Measurements from ENCODE around the gene ST7L. TPM values are rescaled to one million over a fixed set of nuclear protein-coding genes. Genes with fewer than 3 reads are reported as not detected.

Gene ST7L
- total and polyA plus RNA-seq, 10 of the 15 experiments (the other 5 are each of a cell fraction or from before 2014, with no cell fraction given) = 3.6 to 13.7 (median 8.9) TPM

DNA sequence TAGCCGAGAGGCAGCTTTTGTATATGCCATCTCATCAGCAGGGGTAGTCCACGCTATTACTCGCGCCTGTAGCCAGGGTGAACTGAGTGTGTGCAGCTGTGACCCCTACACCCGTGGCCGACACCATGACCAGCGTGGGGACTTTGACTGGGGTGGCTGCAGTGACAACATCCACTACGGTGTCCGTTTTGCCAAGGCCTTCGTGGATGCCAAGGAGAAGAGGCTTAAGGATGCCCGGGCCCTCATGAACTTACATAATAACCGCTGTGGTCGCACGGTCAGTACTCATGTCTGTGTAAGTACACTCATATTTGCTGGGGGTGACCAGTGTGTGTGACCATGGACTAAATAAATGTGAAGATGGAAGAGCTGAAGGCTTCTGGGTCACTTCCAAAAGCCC, 102.8 kb downstream of the ST7L start:
- H2AFZ ChIP-seq (ENCODE audit: control insufficient read depth, low read depth, low read length) = no peak overlapping the region
- SMC1A ChIA-PET (ENCODE audit: uncharacterized antibody, unreplicated experiment) = no interaction called here
- H3K4me3 ChIP-seq = no peak overlapping the region
- POLR2A ChIA-PET = no interaction called here
- TF ChIP-seq, protein P1, sequence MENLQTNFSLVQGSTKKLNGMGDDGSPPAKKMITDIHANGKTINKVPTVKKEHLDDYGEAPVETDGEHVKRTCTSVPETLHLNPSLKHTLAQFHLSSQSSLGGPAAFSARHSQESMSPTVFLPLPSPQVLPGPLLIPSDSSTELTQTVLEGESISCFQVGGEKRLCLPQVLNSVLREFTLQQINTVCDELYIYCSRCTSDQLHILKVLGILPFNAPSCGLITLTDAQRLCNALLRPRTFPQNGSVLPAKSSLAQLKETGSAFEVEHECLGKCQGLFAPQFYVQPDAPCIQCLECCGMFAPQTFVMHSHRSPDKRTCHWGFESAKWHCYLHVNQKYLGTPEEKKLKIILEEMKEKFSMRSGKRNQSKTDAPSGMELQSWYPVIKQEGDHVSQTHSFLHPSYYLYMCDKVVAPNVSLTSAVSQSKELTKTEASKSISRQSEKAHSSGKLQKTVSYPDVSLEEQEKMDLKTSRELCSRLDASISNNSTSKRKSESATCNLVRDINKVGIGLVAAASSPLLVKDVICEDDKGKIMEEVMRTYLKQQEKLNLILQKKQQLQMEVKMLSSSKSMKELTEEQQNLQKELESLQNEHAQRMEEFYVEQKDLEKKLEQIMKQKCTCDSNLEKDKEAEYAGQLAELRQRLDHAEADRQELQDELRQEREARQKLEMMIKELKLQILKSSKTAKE (IDR thresholded peaks at IDR 0.05; ENCODE audit: low read depth, poor library complexity, severe bottlenecking) = no peak
- TF ChIP-seq POU2F2 (IDR thresholded peaks at IDR 0.05; ENCODE audit: borderline replicate concordance, low read depth, low read length) = no peak
- no peak for TF ChIP-seq SIX5 (IDR thresholded peaks at IDR 0.05; ENCODE audit: low read depth, low read length, severe bottlenecking)
- TF ChIP-seq RCOR1 (conservative IDR thresholded peaks at IDR 0.05; ENCODE audit: low read depth, low read length) = no peak
- TF ChIP-seq, protein P2, sequence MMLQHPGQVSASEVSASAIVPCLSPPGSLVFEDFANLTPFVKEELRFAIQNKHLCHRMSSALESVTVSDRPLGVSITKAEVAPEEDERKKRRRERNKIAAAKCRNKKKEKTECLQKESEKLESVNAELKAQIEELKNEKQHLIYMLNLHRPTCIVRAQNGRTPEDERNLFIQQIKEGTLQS (IDR thresholded peaks at IDR 0.05; ENCODE audit: borderline replicate concordance, extremely low read depth, low read depth, low read length) = no peak
- TF ChIP-seq, protein P3, sequence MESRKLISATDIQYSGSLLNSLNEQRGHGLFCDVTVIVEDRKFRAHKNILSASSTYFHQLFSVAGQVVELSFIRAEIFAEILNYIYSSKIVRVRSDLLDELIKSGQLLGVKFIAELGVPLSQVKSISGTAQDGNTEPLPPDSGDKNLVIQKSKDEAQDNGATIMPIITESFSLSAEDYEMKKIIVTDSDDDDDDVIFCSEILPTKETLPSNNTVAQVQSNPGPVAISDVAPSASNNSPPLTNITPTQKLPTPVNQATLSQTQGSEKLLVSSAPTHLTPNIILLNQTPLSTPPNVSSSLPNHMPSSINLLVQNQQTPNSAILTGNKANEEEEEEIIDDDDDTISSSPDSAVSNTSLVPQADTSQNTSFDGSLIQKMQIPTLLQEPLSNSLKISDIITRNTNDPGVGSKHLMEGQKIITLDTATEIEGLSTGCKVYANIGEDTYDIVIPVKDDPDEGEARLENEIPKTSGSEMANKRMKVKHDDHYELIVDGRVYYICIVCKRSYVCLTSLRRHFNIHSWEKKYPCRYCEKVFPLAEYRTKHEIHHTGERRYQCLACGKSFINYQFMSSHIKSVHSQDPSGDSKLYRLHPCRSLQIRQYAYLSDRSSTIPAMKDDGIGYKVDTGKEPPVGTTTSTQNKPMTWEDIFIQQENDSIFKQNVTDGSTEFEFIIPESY (IDR thresholded peaks at IDR 0.05) = no peak
- TF ChIP-seq, protein P4, sequence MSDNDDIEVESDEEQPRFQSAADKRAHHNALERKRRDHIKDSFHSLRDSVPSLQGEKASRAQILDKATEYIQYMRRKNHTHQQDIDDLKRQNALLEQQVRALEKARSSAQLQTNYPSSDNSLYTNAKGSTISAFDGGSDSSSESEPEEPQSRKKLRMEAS (IDR thresholded peaks at IDR 0.05; ENCODE audit: low read depth, low read length) = no peak
- no peak for TF ChIP-seq BCL11A (IDR thresholded peaks at IDR 0.05; ENCODE audit: low read depth, low read length)
- no peak for TF ChIP-seq TARDBP (IDR thresholded peaks at IDR 0.05; ENCODE audit: borderline replicate concordance)
- TF ChIP-seq TCF12 (IDR thresholded peaks at IDR 0.05; ENCODE audit: low read depth, low read length) = no peak
- TF ChIP-seq SP1 (IDR thresholded peaks at IDR 0.05; ENCODE audit: low read depth, low read length) = no peak
- no peak for TF ChIP-seq TBL1XR1 (IDR thresholded peaks at IDR 0.05; ENCODE audit: low read depth, low read length)
- TF ChIP-seq, protein P5, sequence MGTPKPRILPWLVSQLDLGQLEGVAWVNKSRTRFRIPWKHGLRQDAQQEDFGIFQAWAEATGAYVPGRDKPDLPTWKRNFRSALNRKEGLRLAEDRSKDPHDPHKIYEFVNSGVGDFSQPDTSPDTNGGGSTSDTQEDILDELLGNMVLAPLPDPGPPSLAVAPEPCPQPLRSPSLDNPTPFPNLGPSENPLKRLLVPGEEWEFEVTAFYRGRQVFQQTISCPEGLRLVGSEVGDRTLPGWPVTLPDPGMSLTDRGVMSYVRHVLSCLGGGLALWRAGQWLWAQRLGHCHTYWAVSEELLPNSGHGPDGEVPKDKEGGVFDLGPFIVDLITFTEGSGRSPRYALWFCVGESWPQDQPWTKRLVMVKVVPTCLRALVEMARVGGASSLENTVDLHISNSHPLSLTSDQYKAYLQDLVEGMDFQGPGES (IDR thresholded peaks at IDR 0.05) = no peak
- no peak overlapping the region for H3K9ac ChIP-seq (ENCODE audit: control insufficient read depth, insufficient read depth, low read length)
- FAIRE-seq (no peak), ATAC-seq (no peak), DNase-seq (ENCODE audit: low read depth, low spot score) (no peak)
- 66% methylated on average over 14 of the region's 14 CpGs for WGBS (ENCODE audit: insufficient coverage, insufficient replicate concordance, low lambda C conversion rate, missing lambda C conversion rate)
- no peaks in the 10 kb centered on the region for H3K36me3 ChIP-seq (ENCODE audit: control insufficient read depth in 2 of 2, insufficient read depth in 2 of 2, low read length in 1 of 2)
- H3K27me3 ChIP-seq (replicated peaks in 1 of 2; ENCODE audit: control insufficient read depth in 2 of 2, insufficient read depth in 2 of 2, low read length in 1 of 2) = no peaks in the 10 kb centered on the region
- H3K4me1 ChIP-seq (ENCODE audit: control insufficient read depth, insufficient read depth, low read length) = no peaks in the 10 kb centered on the region; the same call in 1 of the 2 replicates
- no peaks in the 10 kb centered on the region for H3K9me3 ChIP-seq (replicated peaks; ENCODE audit: control insufficient read depth, insufficient read depth, low read length)
- CTCF ChIA-PET = no interaction called here
- no peak overlapping the region for H3K4me2 ChIP-seq (ENCODE audit: control insufficient read depth, insufficient read depth)
- RAD21 ChIA-PET (ENCODE audit: unreplicated experiment) = no interaction called here
- BruUV-seq (replicated peaks) = no TSS peak
- H3K79me2 ChIP-seq (ENCODE audit: control insufficient read depth, insufficient read depth, low read length) = no peaks in the 10 kb centered on the region
- intact Hi-C loops (cut with micrococcal nuclease; ENCODE audit: unreplicated experiment) (no loop called here), in situ Hi-C loops (cut with MboI) (no loop called here)
- no peaks in the 10 kb centered on the region for H4K20me1 ChIP-seq (ENCODE audit: control insufficient read depth, insufficient read depth)
- no peak overlapping the region for H3K27ac ChIP-seq (ENCODE audit: control insufficient read depth, insufficient read depth)

All from GM12878 (cell line).